K562 (cell line): ENCODE results near the gene RNF113B. TPM values are rescaled to one million over a fixed set of nuclear protein-coding genes. Genes with fewer than 3 reads are reported as not detected.

Source experiments
- ATAC-seq: fragments of 200-7000 bp; cut with Tn5 transposase; 3 replicates; pipeline ENCODE4 v1.9.1; 2020; ENCODE audit warnings: moderate library complexity
- BruUV-seq: library from RNA; stranded (reverse); fragments of 400-500 nt; replicated peaks from 2 replicates; lab custom pipeline; 2021; lab: Mats Ljungman, UMichigan
- CTCF ChIA-PET: fragments of 300-600 bp; formaldehyde crosslinking; extraction: SDS; loops from one replicate; lab custom pipeline; 2021; ENCODE audit warnings: low intra/inter-chr PET ratio; lab: Yijun Ruan, JAX
- POLR2A ChIA-PET: fragments of 300-600, 350-650 bp; sonication (Branson Sonifier 250); formaldehyde crosslinking; extraction: SDS; loops from one replicate; lab custom pipeline; 2021; ENCODE audit warnings: antibody characterized with exemption, inconsistent platforms; lab: Yijun Ruan, JAX
- DNase-seq, 4 experiments: peaks; one replicate each; pipeline versions ENCODE4 v3.0.0 to v3.0.0-alpha.2; 2011 to 2018; ENCODE audit warnings: low spot score in 3 of 4, mixed read lengths in 3 of 4; ENCODE audit errors: extremely low read depth in 1 of 4
- FAIRE-seq: peaks from 2 replicates; lab custom pipeline; 2011; peaks lifted over from hg19 to GRCh38; lab: Jason Lieb, UNC
- H2AFZ ChIP-seq: 2 replicates; pipeline ENCODE4 v1.6.0; 2011; ENCODE audit warnings: low read depth, low read length, control low read depth, inconsistent platforms
- H3K27ac ChIP-seq: fragments of 200-600 bp; 3 replicates; pipeline ENCODE4 v1.8.0; 2011; ENCODE audit warnings: low read depth, mild to moderate bottlenecking, control low read depth, inconsistent platforms, low read length, moderate library complexity, mixed read lengths; ENCODE audit errors: extremely low read depth
- H3K27me3 ChIP-seq, 2 experiments: fragments of 300-600 bp in 1 of 2; 2 replicates in 1 of 2; 3 replicates in 1 of 2; pipeline versions ENCODE4 v1.6.0 to v1.8.0; 2011; ENCODE audit warnings: inconsistent platforms in 2 of 2, low read length in 2 of 2, mild to moderate bottlenecking in 1 of 2, mixed read lengths in 1 of 2, moderate library complexity in 1 of 2; ENCODE audit not compliant: control insufficient read depth in 2 of 2, insufficient read depth in 2 of 2
- H3K36me3 ChIP-seq: fragments of 300-600 bp; 3 replicates; pipeline ENCODE4 v1.8.0; 2011; ENCODE audit warnings: mild to moderate bottlenecking, low read length, inconsistent platforms; ENCODE audit not compliant: control insufficient read depth, insufficient read depth
- H3K4me1 ChIP-seq, 2 experiments: fragments of 200-600 bp in 1 of 2; replicated peaks in 1 of 2; 2 replicates in 1 of 2; 3 replicates in 1 of 2; pipeline versions ENCODE4 v1.5.1 to v1.8.0; 2011; ENCODE audit warnings: inconsistent platforms in 2 of 2, low read length in 2 of 2, mild to moderate bottlenecking in 1 of 2, mixed read lengths in 1 of 2, moderate library complexity in 1 of 2; ENCODE audit not compliant: control insufficient read depth in 2 of 2, insufficient read depth in 2 of 2
- H3K4me2 ChIP-seq: 2 replicates; pipeline ENCODE4 v1.6.1; 2011; ENCODE audit warnings: low read length, control low read depth, inconsistent platforms, mixed read lengths; ENCODE audit not compliant: insufficient read depth
- H3K4me3 ChIP-seq: fragments of 200-600 bp; sonication (generic), shearing (Covaris generic); 2 replicates; pipeline ENCODE4 v1.5.1; 2016; ENCODE audit warnings: control low read depth, inconsistent platforms
- H3K79me2 ChIP-seq: fragments of 200-600 bp; 3 replicates; pipeline ENCODE4 v1.8.0; 2011; ENCODE audit warnings: low read length, inconsistent platforms; ENCODE audit not compliant: control insufficient read depth, insufficient read depth
- H3K9ac ChIP-seq, 2 experiments: 2 replicates each; pipeline versions ENCODE4 v1.6.0 to v1.6.1; 2011; ENCODE audit warnings: low read depth in 2 of 2, low read length in 2 of 2, control low read depth in 1 of 2, inconsistent platforms in 1 of 2, mild to moderate bottlenecking in 1 of 2, mixed read lengths in 1 of 2; ENCODE audit not compliant: insufficient read depth in 1 of 2
- H3K9me1 ChIP-seq: one replicate; pipeline ENCODE4 v1.6.0; 2011; ENCODE audit warnings: inconsistent platforms, mild to moderate bottlenecking, low read length, moderate library complexity; ENCODE audit not compliant: control insufficient read depth, insufficient read depth
- H3K9me3 ChIP-seq: replicated peaks from 2 replicates; pipeline ENCODE4 v1.5.1; 2011; ENCODE audit warnings: low read depth, low read length, inconsistent platforms; ENCODE audit not compliant: control insufficient read depth, insufficient read depth
- H4K20me1 ChIP-seq: replicated peaks from 2 replicates; pipeline ENCODE4 v1.6.1; 2011; ENCODE audit warnings: low read length, inconsistent platforms, mixed read lengths; ENCODE audit not compliant: control insufficient read depth, insufficient read depth
- FOSL1 ChIP-seq: fragments of 200-800 bp; sonication (Bioruptor generic); conservative IDR thresholded peaks from 2 replicates; pipeline ENCODE4 v1.6.1; 2016; ENCODE audit warnings: missing genetic modification characterization, missing compliant biosample characterization
- RBM15 ChIP-seq: fragments of 200-400 bp; formaldehyde crosslinking; IDR thresholded peaks from 2 replicates; pipeline ENCODE4 v1.6.1; 2018; ENCODE audit warnings: mild to moderate bottlenecking, low read length, moderate library complexity; ENCODE audit not compliant: insufficient read depth
- SMAD1 ChIP-seq: fragments of 150-350 bp; IDR thresholded peaks from 2 replicates; pipeline ENCODE4 v1.6.1; 2014; ENCODE audit warnings: low read length, low read depth; ENCODE audit not compliant: partially characterized antibody
- TAF1 ChIP-seq: IDR thresholded peaks from 2 replicates; pipeline ENCODE4 v1.6.1; 2011; ENCODE audit warnings: mild to moderate bottlenecking, low read length, moderate library complexity; ENCODE audit not compliant: insufficient read depth, control insufficient read depth, severe bottlenecking; ENCODE audit errors: extremely low read depth
- WGBS: fragments of 100-300 bp; shearing (Covaris generic); methylation state at CpG from one replicate; pipeline ENCODE4 v1.1.6; 2016; ENCODE audit warnings: low coverage, mixed read lengths; ENCODE audit not compliant: insufficient coverage; ENCODE audit errors: missing lambda C conversion rate; 5-methylcytosine and 5-hydroxymethylcytosine counted together
- in situ Hi-C: fragments of 300-500 bp; cut with MboI; formaldehyde crosslinking; loops from 4 replicates; pipeline ENCODE4 v1.15.0; 2018; ENCODE audit warnings: inconsistent platforms, mixed read lengths
- intact Hi-C: fragments of 100-400 bp; cut with micrococcal nuclease; formaldehyde crosslinking; loops from 2 replicates; pipeline ENCODE4 v1.14.2; 2022
- polyA plus RNA-seq, 8 experiments: library from polyadenylated mRNA; depleted of rRNA in 4 of 8; stranded (reverse) in 5 of 8; unstranded in 3 of 8; fragments of >200 nt; fragmentation: Nextera tagmentation in 2 of 8; fragmentation: Illumina TruSeq in 1 of 8; extraction: Ambion mirVana in 2 of 8; extraction: Trizol in 1 of 8; gene quantifications; 2 replicates each; pipeline versions ENCODE4 v1.2.1 to v1.2.3, GENCODE V29; 2011 to 2014; ENCODE audit warnings: inconsistent platforms in 1 of 8, missing spikeins in 1 of 8
- total RNA-seq, 7 experiments: library from RNA; depleted of rRNA in 6 of 7; stranded (reverse); fragments of >200 nt in 6 of 7; fragmentation: Illumina TruSeq in 2 of 7; extraction: Trizol in 2 of 7; gene quantifications; 2 replicates each; pipeline versions ENCODE4 v1.2.1 to v1.2.3, GENCODE V29; 2011 to 2021; ENCODE audit warnings: low replicate concordance in 1 of 7
- TF ChIP-seq, protein P1 (sequence below): sonication (generic); formaldehyde crosslinking; IDR thresholded peaks from 2 replicates; pipeline ENCODE4 v1.8.1; 2023; ENCODE audit warnings: mild to moderate bottlenecking, missing genetic modification reagents
- TF ChIP-seq, protein P2 (sequence below), 2 experiments: fragments of 450-650 bp in 1 of 2; sonication (generic) in 1 of 2; formaldehyde crosslinking in 1 of 2; IDR thresholded peaks; 2 replicates each; pipeline versions ENCODE4 v1.7.1 to v1.9.0; 2016 to 2022; ENCODE audit warnings: inconsistent platforms in 1 of 2, mild to moderate bottlenecking in 1 of 2, missing genetic modification reagents in 1 of 2

The RNF113B gene
- total and polyA plus RNA-seq, 9 of the 15 experiments (the other 6 are each of a cell fraction or from before 2014, with no cell fraction given) = 0.09 TPM; not detected in 8

GRCh38 chr13:98144027-98144741, 32.9 kb downstream of the RNF113B start (continued):
- TF ChIP-seq, protein P1, sequence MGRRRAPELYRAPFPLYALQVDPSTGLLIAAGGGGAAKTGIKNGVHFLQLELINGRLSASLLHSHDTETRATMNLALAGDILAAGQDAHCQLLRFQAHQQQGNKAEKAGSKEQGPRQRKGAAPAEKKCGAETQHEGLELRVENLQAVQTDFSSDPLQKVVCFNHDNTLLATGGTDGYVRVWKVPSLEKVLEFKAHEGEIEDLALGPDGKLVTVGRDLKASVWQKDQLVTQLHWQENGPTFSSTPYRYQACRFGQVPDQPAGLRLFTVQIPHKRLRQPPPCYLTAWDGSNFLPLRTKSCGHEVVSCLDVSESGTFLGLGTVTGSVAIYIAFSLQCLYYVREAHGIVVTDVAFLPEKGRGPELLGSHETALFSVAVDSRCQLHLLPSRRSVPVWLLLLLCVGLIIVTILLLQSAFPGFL (CRISPR knock-in tag) = no peak
- TF ChIP-seq, all 486 proteins: peak for 0

DNA sequence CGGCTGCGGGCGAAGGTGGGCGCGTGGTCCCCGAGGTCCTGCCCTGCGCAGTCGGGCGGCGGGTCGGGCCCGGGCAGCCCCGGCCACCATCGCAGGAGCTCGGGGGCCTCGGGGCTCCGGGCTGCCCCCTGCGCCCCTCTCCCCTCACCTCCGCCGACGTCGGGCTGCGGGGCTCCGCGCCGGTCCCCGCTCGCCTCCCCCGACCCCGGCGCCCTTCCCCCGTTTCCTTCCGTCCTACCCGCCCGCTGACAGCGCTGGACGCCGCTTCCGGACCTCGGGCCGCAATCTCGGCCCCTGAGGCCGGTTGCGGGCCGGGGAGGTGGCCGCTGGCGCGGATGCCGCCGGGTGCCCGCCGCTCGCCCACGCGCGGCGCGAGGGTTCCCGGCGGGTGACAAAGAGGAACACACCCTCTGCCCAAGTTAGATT, 33.5 kb downstream of the RNF113B start:
- no peak overlapping the region for H3K9ac ChIP-seq
- no peak overlapping the region for H3K4me2 ChIP-seq
- H3K9me3 ChIP-seq = no peaks in the 10 kb centered on the region
- no peaks in the 10 kb centered on the region for H4K20me1 ChIP-seq
- H3K27me3 ChIP-seq = peaks cover 2 to 34% of the 10 kb centered on the region in 2 experiments; a peak in 3 of 5 replicates
- ATAC-seq = no peak
- H3K36me3 ChIP-seq = no peaks in the 10 kb centered on the region
- WGBS = 40% methylated on average over 23 of the region's 60 CpGs
- in situ Hi-C loops = no loop called here
- TF ChIP-seq RBM15 (no peak), SMAD1 (no peak), FOSL1 (no peak), TAF1 (no peak)
- TF ChIP-seq, protein P2, sequence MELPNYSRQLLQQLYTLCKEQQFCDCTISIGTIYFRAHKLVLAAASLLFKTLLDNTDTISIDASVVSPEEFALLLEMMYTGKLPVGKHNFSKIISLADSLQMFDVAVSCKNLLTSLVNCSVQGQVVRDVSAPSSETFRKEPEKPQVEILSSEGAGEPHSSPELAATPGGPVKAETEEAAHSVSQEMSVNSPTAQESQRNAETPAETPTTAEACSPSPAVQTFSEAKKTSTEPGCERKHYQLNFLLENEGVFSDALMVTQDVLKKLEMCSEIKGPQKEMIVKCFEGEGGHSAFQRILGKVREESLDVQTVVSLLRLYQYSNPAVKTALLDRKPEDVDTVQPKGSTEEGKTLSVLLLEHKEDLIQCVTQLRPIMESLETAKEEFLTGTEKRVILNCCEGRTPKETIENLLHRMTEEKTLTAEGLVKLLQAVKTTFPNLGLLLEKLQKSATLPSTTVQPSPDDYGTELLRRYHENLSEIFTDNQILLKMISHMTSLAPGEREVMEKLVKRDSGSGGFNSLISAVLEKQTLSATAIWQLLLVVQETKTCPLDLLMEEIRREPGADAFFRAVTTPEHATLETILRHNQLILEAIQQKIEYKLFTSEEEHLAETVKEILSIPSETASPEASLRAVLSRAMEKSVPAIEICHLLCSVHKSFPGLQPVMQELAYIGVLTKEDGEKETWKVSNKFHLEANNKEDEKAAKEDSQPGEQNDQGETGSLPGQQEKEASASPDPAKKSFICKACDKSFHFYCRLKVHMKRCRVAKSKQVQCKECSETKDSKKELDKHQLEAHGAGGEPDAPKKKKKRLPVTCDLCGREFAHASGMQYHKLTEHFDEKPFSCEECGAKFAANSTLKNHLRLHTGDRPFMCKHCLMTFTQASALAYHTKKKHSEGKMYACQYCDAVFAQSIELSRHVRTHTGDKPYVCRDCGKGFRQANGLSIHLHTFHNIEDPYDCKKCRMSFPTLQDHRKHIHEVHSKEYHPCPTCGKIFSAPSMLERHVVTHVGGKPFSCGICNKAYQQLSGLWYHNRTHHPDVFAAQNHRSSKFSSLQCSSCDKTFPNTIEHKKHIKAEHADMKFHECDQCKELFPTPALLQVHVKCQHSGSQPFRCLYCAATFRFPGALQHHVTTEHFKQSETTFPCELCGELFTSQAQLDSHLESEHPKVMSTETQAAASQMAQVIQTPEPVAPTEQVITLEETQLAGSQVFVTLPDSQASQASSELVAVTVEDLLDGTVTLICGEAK (IDR thresholded peaks at IDR 0.05) = no peak
- TF ChIP-seq, protein P2 (CRISPR knock-in tag; IDR thresholded peaks at IDR 0.05) = no peak
- TF ChIP-seq, all 486 proteins: peak for 0
- FAIRE-seq (no peak), DNase-seq (no peak)
- ChIA-PET POLR2A (interaction anchor here (0.6 kb wide), 2 partner anchors 297 to 399 kb away, joined by 3 read pairs; no protein-coding TSS in a partner anchor), CTCF (no interaction called here)
- H3K4me3 ChIP-seq = no peak overlapping the region
- no peak overlapping the region for H2AFZ ChIP-seq
- BruUV-seq = no TSS peak
- no peak overlapping the region for H3K27ac ChIP-seq
- intact Hi-C loops = no loop called here
- H3K4me1 ChIP-seq = peaks cover 0 to 18% of the 10 kb centered on the region in 2 experiments; a peak in 1 of 5 replicates
- H3K9me1 ChIP-seq = no peaks in the 10 kb centered on the region
- no peaks in the 10 kb centered on the region for H3K79me2 ChIP-seq
